ENCODE results near the gene SYNGR2.

SYNGR2 gene

GRCh38 chr17:78208486-78208885, 40.1 kb downstream of the SYNGR2 start:
- no peak for DNase-seq

- DNase-seq: no peak
These were observed 41.7 kb downstream of the SYNGR2 start for GRCh38 chr17:78210111-78210510.

- no peak for DNase-seq
These were observed 42.7 kb downstream of the SYNGR2 start for GRCh38 chr17:78211032-78211431.

- peak; percentile 90 for DNase-seq
These were observed 45.8 kb downstream of the SYNGR2 start, which contains the start of gene BIRC5 for GRCh38 chr17:78214016-78214705. BIRC5 (plus strand) TSS chr17:78214253; CDS start chr17:78214317, 64 bp downstream.

GRCh38 chr17:78214706-78215061, 46.3 kb downstream of the SYNGR2 start:
- DNase-seq: no peak

GRCh38 chr17:78219396-78220150, 51.2 kb downstream of the SYNGR2 start:
- DNase-seq: no peak
